ENCODE results near the gene OR8B12. TPM values are rescaled to one million over a fixed set of nuclear protein-coding genes. Genes with fewer than 3 reads are reported as not detected.

The OR8B12 gene
- not detected in 2 replicates for polyA plus RNA-seq (2013)

GRCh38 chr11:124543554-124543953 lies at the start of gene OR8B12:
TSS of gene OR8B12 (minus strand) at chr11:124543654. CDS start at chr11:124543654, 0 bp downstream.
- H3K14ac ChIP-seq (ENCODE audit: low read length) = no peak within 1 kb of the TSS
- H3K9me3 ChIP-seq (ENCODE audit: insufficient read depth, low read depth, low read length) = no peaks in the 10 kb centered on the region
- no peak for DNase-seq
- H3K9ac ChIP-seq (ENCODE audit: low read length) = no peak within 1 kb of the TSS
- no peaks in the 10 kb centered on the region for H3K36me3 ChIP-seq (ENCODE audit: control insufficient read depth in 1 of 2, insufficient read depth in 2 of 2, low read length in 2 of 2)
- H2AFZ ChIP-seq (ENCODE audit: insufficient read depth, low read length, poor library complexity) = no peak within 1 kb of the TSS
- no peak within 1 kb of the TSS for H2AK5ac ChIP-seq (ENCODE audit: low read length)
- no peak within 1 kb of the TSS for H4K91ac ChIP-seq (ENCODE audit: low read depth, low read length)
- H3K27ac ChIP-seq (ENCODE audit: low read depth, low read length) = no peak within 1 kb of the TSS
- no peak within 1 kb of the TSS for H3K4ac ChIP-seq (ENCODE audit: low read depth, low read length)
- H4K8ac ChIP-seq (ENCODE audit: low read depth, low read length) = no peak within 1 kb of the TSS
- H3K23ac ChIP-seq (ENCODE audit: low read length) = peak within 1 kb of the TSS; percentile 42
- no peak within 1 kb of the TSS for H3K18ac ChIP-seq (ENCODE audit: low read length)
- H2BK12ac ChIP-seq (ENCODE audit: low read length) = no peak within 1 kb of the TSS
- H3K79me2 ChIP-seq (ENCODE audit: control insufficient read depth, insufficient read depth, low read length, poor library complexity) = no peaks in the 10 kb centered on the region
- no peaks in the 10 kb centered on the region for H3K27me3 ChIP-seq (ENCODE audit: insufficient read depth, low read length)
- no peaks in the 10 kb centered on the region for H3K79me1 ChIP-seq (ENCODE audit: low read length)
- H4K12ac ChIP-seq (ENCODE audit: low read depth, low read length) = no peak within 1 kb of the TSS
- H3K4me3 ChIP-seq (ENCODE audit: low read depth, low read length) = no peak within 1 kb of the TSS
- no CpG with 5 or more reads among the region's 5 CpGs for WGBS (ENCODE audit: extremely low coverage, insufficient coverage, insufficient read length)
- H2BK120ac ChIP-seq (ENCODE audit: insufficient read depth, low read length, poor library complexity) = no peak within 1 kb of the TSS
- H3K4me1 ChIP-seq (ENCODE audit: control insufficient read depth in 1 of 2, insufficient read depth in 2 of 2, low read length in 2 of 2) = no peaks in the 10 kb centered on the region
- H3K4me2 ChIP-seq (ENCODE audit: low read length) = no peak within 1 kb of the TSS
- no peak within 1 kb of the TSS for H2BK5ac ChIP-seq (ENCODE audit: low read depth, low read length, poor library complexity)

GRCh38 chr11:124592627-124593026 lies 49.2 kb upstream of the OR8B12 start:
- Histone ChIP-seq H3K79me1 (ENCODE audit: low read length) (no peaks in the 10 kb centered on the region), H3K36me3 (ENCODE audit: control insufficient read depth in 1 of 2, insufficient read depth in 2 of 2, low read length in 2 of 2) (no peaks in the 10 kb centered on the region), H3K79me2 (ENCODE audit: control insufficient read depth, insufficient read depth, low read length, poor library complexity) (no peaks in the 10 kb centered on the region), H4K8ac (ENCODE audit: low read depth, low read length) (no peak overlapping the region), H3K4ac (ENCODE audit: low read depth, low read length) (no peak overlapping the region), H3K18ac (ENCODE audit: low read length) (no peak overlapping the region), H3K27me3 (ENCODE audit: insufficient read depth, low read length) (no peaks in the 10 kb centered on the region), H2BK5ac (ENCODE audit: low read depth, low read length, poor library complexity) (no peak overlapping the region), H3K23ac (ENCODE audit: low read length) (no peak overlapping the region), H2BK120ac (ENCODE audit: insufficient read depth, low read length, poor library complexity) (no peak overlapping the region), H2BK12ac (ENCODE audit: low read length) (no peak overlapping the region), H4K12ac (ENCODE audit: low read depth, low read length) (no peak overlapping the region), H2AK5ac (ENCODE audit: low read length) (no peak overlapping the region), H3K4me1 (ENCODE audit: control insufficient read depth in 1 of 2, insufficient read depth in 2 of 2, low read length in 2 of 2) (no peaks in the 10 kb centered on the region), H3K14ac (ENCODE audit: low read length) (no peak overlapping the region), H4K91ac (ENCODE audit: low read depth, low read length) (no peak overlapping the region), H3K9ac (ENCODE audit: low read length) (no peak overlapping the region), H3K4me2 (ENCODE audit: low read length) (no peak overlapping the region), H3K9me3 (ENCODE audit: insufficient read depth, low read depth, low read length) (no peaks in the 10 kb centered on the region), H3K4me3 (ENCODE audit: low read depth, low read length) (no peak overlapping the region), H3K27ac (ENCODE audit: low read depth, low read length) (no peak overlapping the region), H2AFZ (ENCODE audit: insufficient read depth, low read length, poor library complexity) (no peak overlapping the region)
- DNase-seq = no peak
- WGBS (ENCODE audit: extremely low coverage, insufficient coverage, insufficient read length) = no CpG with 5 or more reads among the region's 6 CpGs

DNA sequence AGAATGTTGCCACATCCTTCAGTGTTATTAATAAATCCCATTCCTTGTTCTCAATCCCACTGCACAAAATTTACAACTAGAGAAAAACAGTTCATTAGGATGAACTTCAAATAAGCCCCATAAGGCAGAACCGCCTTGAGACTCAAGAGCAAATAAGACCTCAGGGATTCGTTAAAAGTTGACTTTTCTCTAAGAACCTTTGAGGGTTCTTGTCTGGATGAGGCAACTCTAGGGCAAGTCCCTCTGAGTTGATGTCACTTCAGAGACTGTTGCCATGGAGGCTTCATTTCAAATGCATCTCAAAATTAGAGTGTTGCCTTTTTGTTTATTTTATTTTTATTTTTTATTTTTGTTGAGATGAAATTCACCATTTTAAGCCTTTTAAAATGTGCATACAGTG lies 48.0 kb upstream of the OR8B12 start:
- no peaks in the 10 kb centered on the region for H3K27me3 ChIP-seq (ENCODE audit: insufficient read depth, low read length)
- no peak overlapping the region for H3K23ac ChIP-seq (ENCODE audit: low read length)
- H3K4ac ChIP-seq (ENCODE audit: low read depth, low read length) = no peak overlapping the region
- no peak overlapping the region for H4K12ac ChIP-seq (ENCODE audit: low read depth, low read length)
- no peak overlapping the region for H2AFZ ChIP-seq (ENCODE audit: insufficient read depth, low read length, poor library complexity)
- no peak overlapping the region for H3K14ac ChIP-seq (ENCODE audit: low read length)
- no peak overlapping the region for H2AK5ac ChIP-seq (ENCODE audit: low read length)
- DNase-seq = no peak
- H3K4me2 ChIP-seq (ENCODE audit: low read length) = no peak overlapping the region
- H4K8ac ChIP-seq (ENCODE audit: low read depth, low read length) = no peak overlapping the region
- H3K9ac ChIP-seq (ENCODE audit: low read length) = no peak overlapping the region
- no peak overlapping the region for H3K18ac ChIP-seq (ENCODE audit: low read length)
- H2BK5ac ChIP-seq (ENCODE audit: low read depth, low read length, poor library complexity) = no peak overlapping the region
- no peaks in the 10 kb centered on the region for H3K4me1 ChIP-seq (ENCODE audit: control insufficient read depth in 1 of 2, insufficient read depth in 2 of 2, low read length in 2 of 2)
- H3K4me3 ChIP-seq (ENCODE audit: low read depth, low read length) = no peak overlapping the region
- H3K79me1 ChIP-seq (ENCODE audit: low read length) = no peaks in the 10 kb centered on the region
- no peak overlapping the region for H2BK12ac ChIP-seq (ENCODE audit: low read length)
- H3K27ac ChIP-seq (ENCODE audit: low read depth, low read length) = no peak overlapping the region
- no peak overlapping the region for H2BK120ac ChIP-seq (ENCODE audit: insufficient read depth, low read length, poor library complexity)
- no CpG with 5 or more reads among the region's 2 CpGs for WGBS (ENCODE audit: extremely low coverage, insufficient coverage, insufficient read length)
- H3K36me3 ChIP-seq (ENCODE audit: control insufficient read depth in 1 of 2, insufficient read depth in 2 of 2, low read length in 2 of 2) = no peaks in the 10 kb centered on the region
- no peaks in the 10 kb centered on the region for H3K79me2 ChIP-seq (ENCODE audit: control insufficient read depth, insufficient read depth, low read length, poor library complexity)
- H4K91ac ChIP-seq (ENCODE audit: low read depth, low read length) = no peak overlapping the region
- H3K9me3 ChIP-seq (ENCODE audit: insufficient read depth, low read depth, low read length) = no peaks in the 10 kb centered on the region

- Histone ChIP-seq H3K4me2 (ENCODE audit: low read length) (no peak overlapping the region), H3K27ac (ENCODE audit: low read depth, low read length) (no peak overlapping the region), H3K18ac (ENCODE audit: low read length) (no peak overlapping the region), H3K4me3 (ENCODE audit: low read depth, low read length) (no peak overlapping the region), H2BK5ac (ENCODE audit: low read depth, low read length, poor library complexity) (no peak overlapping the region), H2AK5ac (ENCODE audit: low read length) (no peak overlapping the region), H3K23ac (ENCODE audit: low read length) (no peak overlapping the region), H3K79me1 (ENCODE audit: low read length) (no peaks in the 10 kb centered on the region), H2AFZ (ENCODE audit: insufficient read depth, low read length, poor library complexity) (no peak overlapping the region), H3K4ac (ENCODE audit: low read depth, low read length) (no peak overlapping the region), H2BK120ac (ENCODE audit: insufficient read depth, low read length, poor library complexity) (no peak overlapping the region), H2BK12ac (ENCODE audit: low read length) (no peak overlapping the region), H3K9me3 (ENCODE audit: insufficient read depth, low read depth, low read length) (no peaks in the 10 kb centered on the region), H3K9ac (ENCODE audit: low read length) (no peak overlapping the region), H3K27me3 (ENCODE audit: insufficient read depth, low read length) (no peaks in the 10 kb centered on the region), H3K14ac (ENCODE audit: low read length) (no peak overlapping the region), H4K12ac (ENCODE audit: low read depth, low read length) (no peak overlapping the region), H4K91ac (ENCODE audit: low read depth, low read length) (no peak overlapping the region), H3K4me1 (ENCODE audit: control insufficient read depth in 1 of 2, insufficient read depth in 2 of 2, low read length in 2 of 2) (no peaks in the 10 kb centered on the region), H3K36me3 (ENCODE audit: control insufficient read depth in 1 of 2, insufficient read depth in 2 of 2, low read length in 2 of 2) (no peaks in the 10 kb centered on the region), H4K8ac (ENCODE audit: low read depth, low read length) (no peak overlapping the region), H3K79me2 (ENCODE audit: control insufficient read depth, insufficient read depth, low read length, poor library complexity) (no peaks in the 10 kb centered on the region)
- DNase-seq = peak; percentile 62 to 80
- no CpG with 5 or more reads among the region's 3 CpGs for WGBS (ENCODE audit: extremely low coverage, insufficient coverage, insufficient read length)
Measured at GRCh38 chr11:124586238-124586860, 42.9 kb upstream of the OR8B12 start.
